Loucy (cell line): Measurements from ENCODE around the gene AIF1L.
A peak's percentile ranks its signal among the peaks of the same experiment; 100 is the strongest.

Source experiments
- H2AFZ ChIP-seq: fragments of 200-600 bp; sonication (generic); 2 replicates; pipeline ENCODE4 v1.6.0; 2016; ENCODE audit warnings: antibody characterized with exemption, mild to moderate bottlenecking, low read length, moderate library complexity
- H3F3A ChIP-seq: fragments of 200-600 bp; 2 replicates; pipeline ENCODE4 v1.6.0; 2016; ENCODE audit warnings: antibody characterized with exemption, low read depth, mild to moderate bottlenecking
- H3K27me3 ChIP-seq: fragments of 200-600 bp; sonication (generic); 2 replicates; pipeline ENCODE4 v1.6.1; 2014; ENCODE audit warnings: low read length, mild to moderate bottlenecking; ENCODE audit not compliant: insufficient read depth, poor library complexity, severe bottlenecking
- H3K36me3 ChIP-seq: fragments of 200-600 bp; sonication (generic); 2 replicates; pipeline ENCODE4 v1.6.1; 2016; ENCODE audit warnings: low read length; ENCODE audit not compliant: insufficient read depth
- H3K4me1 ChIP-seq: fragments of 200-600 bp; sonication (generic); 2 replicates; pipeline ENCODE4 v1.5.1; 2014; ENCODE audit warnings: low read length, mild to moderate bottlenecking; ENCODE audit not compliant: insufficient read depth, poor library complexity, severe bottlenecking
- H3K4me2 ChIP-seq: fragments of 200-600 bp; sonication (generic); 2 replicates; pipeline ENCODE4 v1.6.0; 2014; ENCODE audit warnings: antibody characterized with exemption, low read length, low read depth, mild to moderate bottlenecking; ENCODE audit not compliant: poor library complexity, severe bottlenecking
- H3K4me3 ChIP-seq: fragments of 200-600 bp; sonication (generic); 2 replicates; pipeline ENCODE4 v1.5.1; 2014; ENCODE audit warnings: low read length, mild to moderate bottlenecking, mixed read lengths; ENCODE audit not compliant: poor library complexity, severe bottlenecking
- H3K79me2 ChIP-seq: fragments of 200-600 bp; sonication (generic); 2 replicates; pipeline ENCODE4 v1.6.1; 2014; ENCODE audit warnings: low read length; ENCODE audit not compliant: insufficient read depth
- H3K9ac ChIP-seq: fragments of 200-600 bp; sonication (generic); 2 replicates; pipeline ENCODE4 v1.6.0; 2014; ENCODE audit warnings: mild to moderate bottlenecking, low read depth, low read length, moderate library complexity; ENCODE audit not compliant: poor library complexity, severe bottlenecking
- H3K9me2 ChIP-seq: fragments of 200-600 bp; sonication (generic); replicated peaks from 2 replicates; pipeline ENCODE4 v1.6.1; 2016; ENCODE audit warnings: low read depth, low read length, mixed read lengths
- H3K9me3 ChIP-seq: fragments of 200-600 bp; sonication (generic); 2 replicates; pipeline ENCODE4 v1.6.1; 2014; ENCODE audit warnings: mild to moderate bottlenecking, antibody characterized with exemption, low read length, low read depth; ENCODE audit not compliant: insufficient read depth
- H4K20me1 ChIP-seq: fragments of 200-600 bp; sonication (generic); 2 replicates; pipeline ENCODE4 v1.6.0; 2014; ENCODE audit warnings: antibody characterized with exemption, low read length, mild to moderate bottlenecking; ENCODE audit not compliant: insufficient read depth, poor library complexity, severe bottlenecking
- CTCF ChIP-seq: fragments of 200-600 bp; sonication (generic); conservative IDR thresholded peaks from 2 replicates; pipeline ENCODE4 v1.5.1; 2014; ENCODE audit warnings: mild to moderate bottlenecking, antibody characterized with exemption, low read length
- EZH2phosphoT487 ChIP-seq: fragments of 200-600 bp; IDR thresholded peaks from 2 replicates; pipeline ENCODE4 v1.6.1; 2018; ENCODE audit warnings: antibody characterized with exemption, mild to moderate bottlenecking, moderate library complexity, borderline replicate concordance

AIF1L gene

GRCh38 chr9:131096269-131097125 is at the start of gene AIF1L:
Gene AIF1L (plus strand): TSS chr9:131096531. CDS start chr9:131096630, 99 bp downstream.
- H3K9me3 ChIP-seq, result no peaks in the 10 kb centered on the region
- H3F3A ChIP-seq, result no peaks in the 10 kb centered on the region
- H3K4me3 ChIP-seq, result no peak within 1 kb of the TSS
- TF ChIP-seq CTCF (no peak), EZH2phosphoT487 (no peak)
- H3K4me2 ChIP-seq, result no peak within 1 kb of the TSS
- no peak within 1 kb of the TSS for H3K9ac ChIP-seq
- H3K4me1 ChIP-seq, result no peaks in the 10 kb centered on the region
- no peaks in the 10 kb centered on the region for H4K20me1 ChIP-seq
- no peaks in the 10 kb centered on the region for H3K36me3 ChIP-seq
- H2AFZ ChIP-seq, result no peak within 1 kb of the TSS
- no peaks in the 10 kb centered on the region for H3K79me2 ChIP-seq
- no peaks in the 10 kb centered on the region for H3K27me3 ChIP-seq
- H3K9me2 ChIP-seq, result no peaks in the 10 kb centered on the region

- Histone ChIP-seq H3K36me3 (no peaks in the 10 kb centered on the region), H3K4me1 (no peaks in the 10 kb centered on the region), H3K9ac (no peak overlapping the region), H3K27me3 (no peaks in the 10 kb centered on the region), H3K9me3 (no peaks in the 10 kb centered on the region), H3K9me2 (no peaks in the 10 kb centered on the region), H4K20me1 (no peaks in the 10 kb centered on the region), H3K4me2 (no peak overlapping the region), H3F3A (no peaks in the 10 kb centered on the region), H3K4me3 (no peak overlapping the region), H2AFZ (no peak overlapping the region), H3K79me2 (no peaks in the 10 kb centered on the region)
- TF ChIP-seq EZH2phosphoT487 (no peak), CTCF (peak; percentile 68)
Measured at GRCh38 chr9:131046581-131047202, 49.6 kb upstream of the AIF1L start.

GRCh38 chr9:131048332-131048731 is 48.0 kb upstream of the AIF1L start:
- H3K4me1 ChIP-seq, result no peaks in the 10 kb centered on the region

More at GRCh38 chr9:131048332-131048731, 48.0 kb upstream of the AIF1L start:
- H3K9ac ChIP-seq, result no peak overlapping the region
- H3K36me3 ChIP-seq, result no peaks in the 10 kb centered on the region
- H3K27me3 ChIP-seq, result no peaks in the 10 kb centered on the region
- no peaks in the 10 kb centered on the region for H4K20me1 ChIP-seq
- no peaks in the 10 kb centered on the region for H3K79me2 ChIP-seq
- no peaks in the 10 kb centered on the region for H3F3A ChIP-seq
- no peak overlapping the region for H3K4me2 ChIP-seq
- TF ChIP-seq EZH2phosphoT487 (no peak), CTCF (no peak)
- no peaks in the 10 kb centered on the region for H3K9me3 ChIP-seq
- no peak overlapping the region for H2AFZ ChIP-seq
- H3K4me3 ChIP-seq, result no peak overlapping the region
- H3K9me2 ChIP-seq, result no peaks in the 10 kb centered on the region
